Thyroid gland (tissue), 4 donors: ENCODE results near the gene FGF18.

Experiments
- CTCF ChIP-seq, 6 experiments: fragments of 200-600 bp in 3 of 6; fragments of 450-650 bp in 3 of 6; sonication (generic) in 3 of 6; IDR thresholded peaks; one replicate each; pipeline ENCODE4 v1.5.1; 2016 to 2019; ENCODE audit warnings: antibody characterized with exemption in 6 of 6, mild to moderate bottlenecking in 2 of 6, inconsistent platforms in 1 of 6, moderate library complexity in 1 of 6
- POLR2A ChIP-seq, 2 donors: fragments of 450-650 bp; IDR thresholded peaks; one replicate each; pipeline ENCODE4 v1.6.1; 2017; ENCODE audit warnings: antibody characterized with exemption in 2 of 2, mild to moderate bottlenecking in 2 of 2, moderate library complexity in 1 of 2

- no peak for TF ChIP-seq CTCF (IDR thresholded peaks at IDR 0.05)
- TF ChIP-seq POLR2A (IDR thresholded peaks at IDR 0.05) = no peak
Observed at GRCh38 chr5:171447226-171447625, 27.8 kb downstream of the FGF18 start.
